ACC112 (cell line): ENCODE results near the gene ACER3.

Experiments used
- H2AFZ ChIP-seq: fragments of 200-600 bp; sonication (generic); one replicate; pipeline ENCODE4 v1.6.0; 2017; ENCODE audit warnings: antibody characterized with exemption, low read length; ENCODE audit not compliant: unreplicated experiment
- H3K27ac ChIP-seq: fragments of 200-600 bp; sonication (generic); 2 replicates; pipeline ENCODE4 v1.5.1; 2014; ENCODE audit warnings: low read depth, mild to moderate bottlenecking, antibody characterized with exemption, low read length, moderate library complexity
- H3K27me3 ChIP-seq: fragments of 200-600 bp; sonication (generic); 2 replicates; pipeline ENCODE4 v1.6.1; 2014; ENCODE audit warnings: mild to moderate bottlenecking, antibody characterized with exemption, low read length, moderate library complexity, mixed read lengths; ENCODE audit not compliant: insufficient read depth
- H3K36me3 ChIP-seq: fragments of 200-600 bp; sonication (generic); 2 replicates; pipeline ENCODE4 v1.6.1; 2016; ENCODE audit warnings: mild to moderate bottlenecking, antibody characterized with exemption, low read length, moderate library complexity, mixed read lengths; ENCODE audit not compliant: insufficient read depth
- H3K4me1 ChIP-seq: fragments of 200-600 bp; sonication (generic); one replicate; pipeline ENCODE4 v1.6.1; 2016; ENCODE audit warnings: low read length, mixed read lengths; ENCODE audit not compliant: insufficient read depth, unreplicated experiment, control insufficient read depth
- H3K4me3 ChIP-seq: fragments of 200-600 bp; sonication (generic); 2 replicates; pipeline ENCODE4 v1.5.1; 2014; ENCODE audit warnings: mild to moderate bottlenecking, low read depth, low read length
- H3K79me2 ChIP-seq: fragments of 200-600 bp; sonication (generic); one replicate; pipeline ENCODE4 v1.6.0; 2016; ENCODE audit warnings: low read length; ENCODE audit not compliant: control insufficient read depth, unreplicated experiment, insufficient read depth

The ACER3 gene

DNA sequence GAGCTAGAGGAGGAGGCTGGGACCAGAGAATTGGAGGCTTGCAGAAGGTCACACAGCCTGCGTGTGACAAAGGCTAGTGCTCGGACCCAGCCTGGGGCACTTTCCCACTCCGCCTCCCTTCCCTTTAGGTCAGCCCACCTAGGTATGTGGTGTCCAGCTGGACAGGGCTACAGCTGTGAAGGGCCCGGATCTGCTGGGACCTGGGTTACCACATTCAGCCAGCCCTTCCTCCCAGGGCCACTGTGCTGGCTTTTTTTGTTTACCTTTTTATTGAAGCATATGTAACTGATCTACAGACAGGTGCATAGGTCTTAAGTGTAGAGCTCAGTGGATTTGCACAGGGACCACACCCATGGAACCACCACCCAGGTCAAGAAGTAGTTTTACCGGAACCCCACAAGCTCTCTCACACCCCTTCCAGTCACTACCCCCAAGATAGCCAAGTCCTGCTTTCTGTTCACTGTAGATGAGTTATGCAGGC is 214.7 kb downstream of the ACER3 start:
- Histone ChIP-seq H3K4me3 (no peak overlapping the region), H3K4me1 (peaks cover 44% of the 10 kb centered on the region), H3K27ac (no peak overlapping the region), H3K27me3 (no peaks in the 10 kb centered on the region), H3K79me2 (peaks cover 31% of the 10 kb centered on the region), H3K36me3 (no peaks in the 10 kb centered on the region), H2AFZ (no peak overlapping the region)
